HepG2 (cell line): Measurements from ENCODE around the gene TMED3. TPM values are rescaled to one million over a fixed set of nuclear protein-coding genes. Genes with fewer than 3 reads are reported as not detected.

Experiments
- ARID2 ChIP-seq: sonication (generic); formaldehyde crosslinking; IDR thresholded peaks from 2 replicates; pipeline ENCODE4 v1.8.1; 2022; ENCODE audit warnings: mild to moderate bottlenecking, missing genetic modification reagents, borderline replicate concordance
- FOXA1 ChIP-seq, 2 experiments: fragments of 450-650 bp in 1 of 2; sonication (generic) in 1 of 2; formaldehyde crosslinking in 1 of 2; IDR thresholded peaks; 2 replicates each; pipeline versions ENCODE4 v1.4.0 to v1.6.1; 2016 to 2020; ENCODE audit warnings: missing genetic modification reagents in 1 of 2
- NFYB ChIP-seq: sonication (generic); formaldehyde crosslinking; IDR thresholded peaks from 2 replicates; pipeline ENCODE4 v1.4.0; 2020; ENCODE audit warnings: missing genetic modification reagents
- NRL ChIP-seq: sonication (generic); formaldehyde crosslinking; IDR thresholded peaks from 2 replicates; pipeline ENCODE4 v1.5.0; 2020; ENCODE audit warnings: missing genetic modification reagents, mild to moderate bottlenecking, moderate library complexity, borderline replicate concordance
- PPARG ChIP-seq: conservative IDR thresholded peaks from 2 replicates; pipeline ENCODE4 v1.6.1; 2016; ENCODE audit warnings: missing biosample characterization, missing genetic modification reagents
- STAG1 ChIP-seq: sonication (generic); formaldehyde crosslinking; IDR thresholded peaks from 2 replicates; pipeline ENCODE4 v1.4.0; 2020; ENCODE audit warnings: missing genetic modification reagents
- THAP11 ChIP-seq: IDR thresholded peaks from 2 replicates; pipeline ENCODE4 v1.6.1; 2016; ENCODE audit warnings: missing biosample characterization, missing genetic modification reagents
- ZMAT3 ChIP-seq: sonication (generic); formaldehyde crosslinking; conservative IDR thresholded peaks from 2 replicates; pipeline ENCODE4 v1.7.0; 2021; ENCODE audit warnings: missing genetic modification reagents
- ZNF333 ChIP-seq: sonication (generic); formaldehyde crosslinking; IDR thresholded peaks from 2 replicates; pipeline ENCODE4 v1.4.0; 2020; ENCODE audit warnings: mild to moderate bottlenecking, missing genetic modification reagents, borderline replicate concordance
- ZNF34 ChIP-seq: sonication (generic); formaldehyde crosslinking; IDR thresholded peaks from 2 replicates; pipeline ENCODE4 v1.4.0; 2020; ENCODE audit warnings: mild to moderate bottlenecking, missing genetic modification reagents, borderline replicate concordance
- ZNF570 ChIP-seq: sonication (generic); formaldehyde crosslinking; IDR thresholded peaks from 2 replicates; pipeline ENCODE4 v1.4.0; 2020; ENCODE audit warnings: mild to moderate bottlenecking, missing genetic modification reagents, borderline replicate concordance
- ZNF674 ChIP-seq: sonication (generic); formaldehyde crosslinking; IDR thresholded peaks from 2 replicates; pipeline ENCODE4 v1.5.0; 2020; ENCODE audit warnings: low read depth, mild to moderate bottlenecking, missing genetic modification reagents
- ZNF773 ChIP-seq: sonication (generic); formaldehyde crosslinking; IDR thresholded peaks from 2 replicates; pipeline ENCODE4 v1.4.0; 2020; ENCODE audit warnings: missing genetic modification reagents, borderline replicate concordance
- polyA plus RNA-seq, 8 experiments: library from polyadenylated mRNA; depleted of rRNA in 3 of 8; stranded (reverse) in 7 of 8; unstranded in 1 of 8; fragments of >200 nt; fragmentation: Illumina TruSeq in 4 of 8; extraction: Trizol in 4 of 8; gene quantifications; 2 replicates each; pipeline versions ENCODE4 v1.2.1 to v1.2.3, GENCODE V29; 2011 to 2016; ENCODE audit warnings: low read depth in 4 of 8, missing spikeins in 1 of 8, mixed read lengths in 1 of 8; ENCODE audit not compliant: insufficient read depth in 1 of 8
- total RNA-seq, 5 experiments: library from RNA; depleted of rRNA; stranded (reverse); fragments of >200 nt; fragmentation: Illumina TruSeq; extraction: Trizol; gene quantifications; 2 replicates each; pipeline ENCODE4 v1.2.3, GENCODE V29; 2016; ENCODE audit warnings: low read depth in 1 of 5
- TF ChIP-seq, protein P1 (sequence below): sonication (generic); formaldehyde crosslinking; conservative IDR thresholded peaks from 2 replicates; pipeline ENCODE4 v1.4.0; 2020; ENCODE audit warnings: missing genetic modification reagents
- TF ChIP-seq, protein P2 (sequence below): sonication (generic); formaldehyde crosslinking; IDR thresholded peaks from 2 replicates; pipeline ENCODE4 v1.8.1; 2023; ENCODE audit warnings: mild to moderate bottlenecking, missing genetic modification reagents
- TF ChIP-seq, protein P3 (sequence below): sonication (generic); formaldehyde crosslinking; IDR thresholded peaks from 2 replicates; pipeline ENCODE4 v1.4.0; 2020; ENCODE audit warnings: missing genetic modification reagents
- TF ChIP-seq, protein P4 (sequence below): sonication (generic); formaldehyde crosslinking; IDR thresholded peaks from 2 replicates; pipeline ENCODE4 v1.5.0; 2020; ENCODE audit warnings: mild to moderate bottlenecking, missing genetic modification reagents, borderline replicate concordance

The TMED3 gene
- total and polyA plus RNA-seq, 2 of the 13 experiments (the other 11 are each of a cell fraction or from before 2014, with no cell fraction given) = 125 to 155 TPM

DNA sequence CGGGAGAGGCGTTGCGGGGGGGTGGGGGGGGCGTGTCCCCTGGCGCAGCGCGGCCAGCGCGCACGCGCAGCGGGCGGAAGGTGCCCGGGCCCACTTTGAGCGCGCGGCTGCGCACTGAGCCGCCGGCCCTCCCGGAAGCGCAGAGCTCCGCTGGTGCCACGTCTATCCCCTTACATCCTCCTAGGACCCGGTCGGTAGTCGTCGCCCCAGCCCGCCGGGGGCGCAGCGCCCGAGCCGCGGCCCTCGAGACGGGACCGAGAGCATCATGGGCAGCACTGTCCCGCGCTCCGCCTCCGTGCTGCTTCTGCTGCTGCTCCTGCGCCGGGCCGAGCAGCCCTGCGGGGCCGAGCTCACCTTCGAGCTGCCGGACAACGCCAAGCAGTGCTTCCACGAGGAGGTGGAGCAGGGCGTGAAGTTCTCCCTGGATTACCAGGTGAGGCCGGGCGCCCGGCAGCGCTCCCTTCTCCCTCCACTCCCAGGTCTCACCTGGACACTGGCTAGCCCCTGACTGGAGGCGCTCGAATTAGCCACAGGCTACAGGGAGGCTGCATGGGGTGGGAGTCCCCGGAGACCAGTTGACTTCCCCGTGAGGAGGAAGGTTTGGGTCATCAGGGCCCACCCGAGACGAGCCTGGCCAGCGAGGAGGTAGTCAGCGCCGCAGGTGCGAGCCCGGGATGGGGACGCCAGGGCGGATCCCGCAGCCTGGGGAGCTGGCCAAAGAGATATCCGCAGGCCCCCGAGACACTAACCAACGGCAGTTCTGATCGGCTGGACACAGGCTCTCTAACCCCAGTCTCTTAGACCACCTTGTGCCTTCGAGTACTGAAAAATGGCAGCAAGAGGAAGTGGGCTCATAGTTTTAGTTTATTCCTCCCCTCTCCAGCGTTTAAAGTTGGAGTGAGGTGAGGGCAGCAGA lies at the start of gene TMED3 (continued):
- TF ChIP-seq FOXA1 (IDR thresholded peaks at IDR 0.05) = no peak
- no peak for TF ChIP-seq FOXA1 (CRISPR knock-in tag; IDR thresholded peaks at IDR 0.05)
- peak; percentile 63; the same call in 1 of the 2 replicates for TF ChIP-seq ZNF34
- TF ChIP-seq, protein P1, sequence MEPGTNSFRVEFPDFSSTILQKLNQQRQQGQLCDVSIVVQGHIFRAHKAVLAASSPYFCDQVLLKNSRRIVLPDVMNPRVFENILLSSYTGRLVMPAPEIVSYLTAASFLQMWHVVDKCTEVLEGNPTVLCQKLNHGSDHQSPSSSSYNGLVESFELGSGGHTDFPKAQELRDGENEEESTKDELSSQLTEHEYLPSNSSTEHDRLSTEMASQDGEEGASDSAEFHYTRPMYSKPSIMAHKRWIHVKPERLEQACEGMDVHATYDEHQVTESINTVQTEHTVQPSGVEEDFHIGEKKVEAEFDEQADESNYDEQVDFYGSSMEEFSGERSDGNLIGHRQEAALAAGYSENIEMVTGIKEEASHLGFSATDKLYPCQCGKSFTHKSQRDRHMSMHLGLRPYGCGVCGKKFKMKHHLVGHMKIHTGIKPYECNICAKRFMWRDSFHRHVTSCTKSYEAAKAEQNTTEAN (CRISPR knock-in tag) = peak; percentile 63; the same call in 1 of the 2 replicates
- TF ChIP-seq ZNF570 = no peak
- TF ChIP-seq ZNF674 (CRISPR knock-in tag) = no peak
- TF ChIP-seq, protein P2, sequence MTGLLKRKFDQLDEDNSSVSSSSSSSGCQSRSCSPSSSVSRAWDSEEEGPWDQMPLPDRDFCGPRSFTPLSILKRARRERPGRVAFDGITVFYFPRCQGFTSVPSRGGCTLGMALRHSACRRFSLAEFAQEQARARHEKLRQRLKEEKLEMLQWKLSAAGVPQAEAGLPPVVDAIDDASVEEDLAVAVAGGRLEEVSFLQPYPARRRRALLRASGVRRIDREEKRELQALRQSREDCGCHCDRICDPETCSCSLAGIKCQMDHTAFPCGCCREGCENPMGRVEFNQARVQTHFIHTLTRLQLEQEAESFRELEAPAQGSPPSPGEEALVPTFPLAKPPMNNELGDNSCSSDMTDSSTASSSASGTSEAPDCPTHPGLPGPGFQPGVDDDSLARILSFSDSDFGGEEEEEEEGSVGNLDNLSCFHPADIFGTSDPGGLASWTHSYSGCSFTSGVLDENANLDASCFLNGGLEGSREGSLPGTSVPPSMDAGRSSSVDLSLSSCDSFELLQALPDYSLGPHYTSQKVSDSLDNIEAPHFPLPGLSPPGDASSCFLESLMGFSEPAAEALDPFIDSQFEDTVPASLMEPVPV = peak; percentile 75; the same call in 1 of the 2 replicates
- TF ChIP-seq STAG1 (CRISPR knock-in tag) = peak; percentile 15; the same call in 1 of the 2 replicates
- no peak for TF ChIP-seq ZNF773 (CRISPR knock-in tag)
- peak; percentile 39; the same call in 1 of the 2 replicates for TF ChIP-seq ZMAT3 (CRISPR knock-in tag)
- peak; percentile 71; the same call in 1 of the 2 replicates for TF ChIP-seq ARID2 (CRISPR knock-in tag)
- TF ChIP-seq NRL = peak; percentile 70
- TF ChIP-seq, protein P3, sequence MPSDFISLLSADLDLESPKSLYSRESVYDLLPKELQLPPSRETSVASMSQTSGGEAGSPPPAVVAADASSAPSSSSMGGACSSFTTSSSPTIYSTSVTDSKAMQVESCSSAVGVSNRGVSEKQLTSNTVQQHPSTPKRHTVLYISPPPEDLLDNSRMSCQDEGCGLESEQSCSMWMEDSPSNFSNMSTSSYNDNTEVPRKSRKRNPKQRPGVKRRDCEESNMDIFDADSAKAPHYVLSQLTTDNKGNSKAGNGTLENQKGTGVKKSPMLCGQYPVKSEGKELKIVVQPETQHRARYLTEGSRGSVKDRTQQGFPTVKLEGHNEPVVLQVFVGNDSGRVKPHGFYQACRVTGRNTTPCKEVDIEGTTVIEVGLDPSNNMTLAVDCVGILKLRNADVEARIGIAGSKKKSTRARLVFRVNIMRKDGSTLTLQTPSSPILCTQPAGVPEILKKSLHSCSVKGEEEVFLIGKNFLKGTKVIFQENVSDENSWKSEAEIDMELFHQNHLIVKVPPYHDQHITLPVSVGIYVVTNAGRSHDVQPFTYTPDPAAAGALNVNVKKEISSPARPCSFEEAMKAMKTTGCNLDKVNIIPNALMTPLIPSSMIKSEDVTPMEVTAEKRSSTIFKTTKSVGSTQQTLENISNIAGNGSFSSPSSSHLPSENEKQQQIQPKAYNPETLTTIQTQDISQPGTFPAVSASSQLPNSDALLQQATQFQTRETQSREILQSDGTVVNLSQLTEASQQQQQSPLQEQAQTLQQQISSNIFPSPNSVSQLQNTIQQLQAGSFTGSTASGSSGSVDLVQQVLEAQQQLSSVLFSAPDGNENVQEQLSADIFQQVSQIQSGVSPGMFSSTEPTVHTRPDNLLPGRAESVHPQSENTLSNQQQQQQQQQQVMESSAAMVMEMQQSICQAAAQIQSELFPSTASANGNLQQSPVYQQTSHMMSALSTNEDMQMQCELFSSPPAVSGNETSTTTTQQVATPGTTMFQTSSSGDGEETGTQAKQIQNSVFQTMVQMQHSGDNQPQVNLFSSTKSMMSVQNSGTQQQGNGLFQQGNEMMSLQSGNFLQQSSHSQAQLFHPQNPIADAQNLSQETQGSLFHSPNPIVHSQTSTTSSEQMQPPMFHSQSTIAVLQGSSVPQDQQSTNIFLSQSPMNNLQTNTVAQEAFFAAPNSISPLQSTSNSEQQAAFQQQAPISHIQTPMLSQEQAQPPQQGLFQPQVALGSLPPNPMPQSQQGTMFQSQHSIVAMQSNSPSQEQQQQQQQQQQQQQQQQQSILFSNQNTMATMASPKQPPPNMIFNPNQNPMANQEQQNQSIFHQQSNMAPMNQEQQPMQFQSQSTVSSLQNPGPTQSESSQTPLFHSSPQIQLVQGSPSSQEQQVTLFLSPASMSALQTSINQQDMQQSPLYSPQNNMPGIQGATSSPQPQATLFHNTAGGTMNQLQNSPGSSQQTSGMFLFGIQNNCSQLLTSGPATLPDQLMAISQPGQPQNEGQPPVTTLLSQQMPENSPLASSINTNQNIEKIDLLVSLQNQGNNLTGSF = 0 out of 2 replicates have a peak, but pooled peaks have one; percentile 49
- TF ChIP-seq THAP11 (CRISPR knock-in tag) = peak; percentile 75
- TF ChIP-seq PPARG (CRISPR knock-in tag) = no peak
- TF ChIP-seq, protein P4, sequence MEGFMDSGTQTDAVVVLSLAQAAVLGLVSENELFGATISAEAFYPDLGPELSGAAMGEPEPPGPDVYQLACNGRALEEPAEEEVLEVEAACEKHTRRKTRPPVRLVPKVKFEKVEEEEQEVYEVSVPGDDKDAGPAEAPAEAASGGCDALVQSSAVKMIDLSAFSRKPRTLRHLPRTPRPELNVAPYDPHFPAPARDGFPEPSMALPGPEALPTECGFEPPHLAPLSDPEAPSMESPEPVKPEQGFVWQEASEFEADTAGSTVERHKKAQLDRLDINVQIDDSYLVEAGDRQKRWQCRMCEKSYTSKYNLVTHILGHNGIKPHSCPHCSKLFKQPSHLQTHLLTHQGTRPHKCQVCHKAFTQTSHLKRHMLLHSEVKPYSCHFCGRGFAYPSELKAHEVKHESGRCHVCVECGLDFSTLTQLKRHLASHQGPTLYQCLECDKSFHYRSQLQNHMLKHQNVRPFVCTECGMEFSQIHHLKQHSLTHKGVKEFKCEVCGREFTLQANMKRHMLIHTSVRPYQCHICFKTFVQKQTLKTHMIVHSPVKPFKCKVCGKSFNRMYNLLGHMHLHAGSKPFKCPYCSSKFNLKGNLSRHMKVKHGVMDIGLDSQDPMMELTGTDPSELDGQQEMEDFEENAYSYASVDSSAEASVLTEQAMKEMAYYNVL = peak; percentile 43; the same call in 1 of the 2 replicates
- 0 out of 2 replicates have a peak, but pooled peaks have one; percentile 18 for TF ChIP-seq NFYB (CRISPR knock-in tag)
- no peak for TF ChIP-seq ZNF333 (CRISPR knock-in tag)
